HG03175 (cell line): ENCODE measurements around the gene SYT15B.
"Not testable (repeated sequence)": the region's sequence is repeated elsewhere in the genome, so short reads cannot be mapped to it uniquely, and the experiment has no call there.

Experiments
- ATAC-seq: cut with Tn5 transposase; IDR thresholded peaks from one replicate; pipeline ENCODE4 v1.9.1; 2021; ENCODE audit warnings: mild to moderate bottlenecking, moderate library complexity; ENCODE audit not compliant: unreplicated experiment

SYT15B gene

DNA sequence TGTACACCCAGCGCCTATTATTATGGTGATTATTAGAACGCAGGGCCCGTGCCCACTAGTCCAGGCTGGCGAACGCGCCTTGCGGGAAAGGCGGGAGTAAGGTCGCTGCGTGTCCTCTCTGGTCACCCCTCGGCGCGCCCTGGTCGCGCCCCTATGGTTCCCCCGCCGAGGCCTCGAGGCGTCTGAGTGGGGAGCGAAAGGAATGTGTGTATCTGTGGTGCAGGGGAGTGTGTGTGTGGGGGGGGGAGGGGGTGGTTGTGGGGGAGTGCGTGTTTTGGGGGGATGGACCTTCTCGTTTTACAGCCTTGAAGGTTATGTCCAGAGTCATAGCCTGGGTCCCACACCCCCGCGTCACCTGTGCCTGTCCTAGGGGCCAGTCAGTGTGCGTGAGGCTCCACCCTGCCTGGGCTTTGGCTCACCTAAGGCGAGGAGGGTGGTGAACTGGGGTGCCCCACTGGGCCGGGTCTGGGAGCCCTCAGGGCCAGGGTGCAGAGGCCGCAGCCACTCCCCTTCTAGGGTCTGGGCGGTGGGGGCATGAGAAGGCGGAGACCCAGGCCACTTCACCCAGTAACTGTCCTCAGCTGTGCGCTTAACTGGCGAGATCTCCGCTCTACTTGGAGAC is at the start of gene SYT15B:
TSS of gene SYT15B (minus strand) at position 39 of the 622 bp plus-strand sequence. CDS start 952 bp downstream, outside the sequence.
- not testable (repeated sequence) for ATAC-seq

DNA sequence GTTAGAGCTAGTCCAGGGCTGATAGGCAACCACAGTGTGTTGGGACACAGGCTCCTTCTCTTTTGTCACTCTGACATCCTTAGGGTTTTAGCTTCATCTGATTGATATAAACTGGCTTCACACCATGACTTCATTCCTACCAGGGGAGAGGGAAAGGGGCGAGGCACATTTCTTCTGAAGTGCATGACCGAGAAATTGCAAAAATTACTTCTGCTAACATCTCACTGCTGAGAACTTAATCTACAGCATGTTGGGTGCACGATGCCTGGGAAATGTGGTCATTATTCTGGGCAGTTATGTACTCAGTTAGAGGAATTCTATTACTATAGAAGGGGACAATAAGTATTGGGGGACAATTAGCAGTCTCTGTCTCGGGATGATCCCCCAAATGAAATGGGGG is 16.2 kb upstream of the SYT15B start:
- not testable (repeated sequence) for ATAC-seq

DNA sequence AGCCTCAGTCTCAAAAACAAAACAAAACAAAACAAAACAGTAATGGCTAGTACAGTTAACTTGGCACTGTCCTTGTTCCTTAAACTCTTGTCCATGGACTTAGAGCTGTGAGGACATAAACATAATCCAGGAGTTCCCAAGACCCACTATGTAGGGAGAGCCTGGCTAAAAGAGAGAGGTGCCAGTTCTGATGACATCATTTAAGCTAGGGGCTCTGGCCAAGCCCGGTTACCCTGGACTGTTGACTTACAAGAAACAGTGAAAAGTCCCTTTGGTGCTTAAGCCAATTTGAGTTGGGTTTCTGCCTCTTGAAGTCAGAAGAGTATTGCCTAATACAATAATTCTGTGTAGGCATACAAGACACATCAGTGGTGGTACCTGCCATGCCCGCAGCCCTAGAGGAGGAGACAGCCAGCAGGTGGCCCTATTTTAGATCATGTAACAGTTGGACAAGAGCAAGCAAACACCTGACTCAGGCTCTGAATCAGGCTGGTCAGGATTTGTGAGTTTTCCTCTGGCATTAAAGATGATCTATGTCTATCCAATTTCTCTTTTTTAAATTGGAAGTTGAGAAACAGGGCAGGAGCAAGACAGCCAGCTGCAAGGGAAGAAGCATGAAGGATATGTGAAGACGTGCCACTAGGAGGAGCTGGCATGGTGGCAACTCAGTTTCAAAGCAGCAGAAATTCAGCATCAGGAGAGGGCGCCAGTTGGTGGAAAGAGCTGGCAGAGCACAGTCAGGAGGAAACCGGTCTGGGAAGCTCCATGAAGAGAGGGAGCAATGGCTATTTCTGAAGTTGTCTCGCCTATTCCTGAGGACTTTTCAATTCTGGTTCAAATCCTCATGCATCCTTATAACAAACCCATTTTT is 12.2 kb upstream of the SYT15B start:
- ATAC-seq: not testable (repeated sequence)

DNA sequence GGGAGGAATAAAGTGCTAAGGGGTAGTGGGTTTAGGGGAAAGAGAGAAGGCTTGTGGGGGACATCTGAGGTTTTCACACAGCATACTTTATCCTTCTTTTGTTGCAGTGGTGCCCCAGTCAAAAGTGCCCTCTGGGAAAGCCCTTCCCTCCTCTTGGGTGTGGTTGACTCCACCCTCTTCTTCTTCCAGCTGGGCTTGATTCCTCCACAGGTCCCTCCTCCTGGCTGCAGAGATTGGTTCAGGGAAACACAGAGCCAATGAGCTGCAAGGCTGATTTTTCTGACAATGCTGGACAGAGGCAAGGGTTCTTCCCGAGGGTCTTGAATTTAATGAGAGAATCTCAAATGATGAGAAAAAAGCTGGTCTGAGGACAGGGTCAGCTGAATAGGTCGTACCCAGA is 7.4 kb upstream of the SYT15B start:
- ATAC-seq: not testable (repeated sequence)

DNA sequence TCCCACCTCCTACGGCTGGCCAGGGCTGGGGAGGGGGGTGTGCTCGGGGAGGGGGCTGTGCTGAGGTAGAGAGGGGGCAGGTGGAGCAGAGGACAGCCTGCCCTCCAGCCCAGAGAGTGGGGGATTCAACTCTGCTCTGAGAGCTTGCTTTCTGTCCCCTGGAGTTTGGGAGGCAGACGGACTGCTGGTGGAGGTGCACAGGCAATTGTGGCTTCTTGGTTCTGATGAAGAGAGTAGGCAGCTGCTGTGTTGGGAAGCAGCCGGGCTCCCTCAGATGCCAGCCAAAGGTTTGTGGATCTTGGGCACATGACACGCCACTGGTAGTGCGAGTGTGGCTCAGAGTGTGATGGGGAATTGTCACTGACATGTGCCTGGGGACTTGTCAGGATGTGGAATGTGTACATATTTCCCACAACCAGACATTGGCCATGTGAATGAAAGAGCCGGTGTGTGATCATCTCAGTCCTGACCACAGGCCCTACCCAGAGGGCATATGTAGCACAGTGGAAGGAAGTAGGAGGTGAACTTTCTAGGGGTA is 5.3 kb upstream of the SYT15B start:
- ATAC-seq: not testable (repeated sequence)

DNA sequence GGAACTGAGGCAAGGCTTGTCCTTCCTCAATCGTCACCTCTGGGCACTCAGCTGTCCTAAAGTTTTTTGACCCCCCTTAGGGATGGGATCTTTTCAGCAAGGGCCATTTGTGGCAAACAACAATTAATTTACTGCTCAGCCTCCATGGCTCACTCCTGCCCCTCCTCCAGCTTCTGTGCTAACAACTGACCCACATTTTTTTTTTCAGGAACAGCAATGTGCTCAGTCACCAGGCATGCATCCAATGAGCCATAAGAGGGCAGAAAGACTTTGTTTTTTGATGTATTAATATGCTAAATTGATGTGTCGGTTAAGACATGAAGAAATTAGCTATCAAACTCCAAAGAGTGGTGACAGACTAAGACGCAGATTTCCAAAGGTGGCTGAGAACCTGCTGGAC is 4.7 kb upstream of the SYT15B start:
- not testable (repeated sequence) for ATAC-seq

DNA sequence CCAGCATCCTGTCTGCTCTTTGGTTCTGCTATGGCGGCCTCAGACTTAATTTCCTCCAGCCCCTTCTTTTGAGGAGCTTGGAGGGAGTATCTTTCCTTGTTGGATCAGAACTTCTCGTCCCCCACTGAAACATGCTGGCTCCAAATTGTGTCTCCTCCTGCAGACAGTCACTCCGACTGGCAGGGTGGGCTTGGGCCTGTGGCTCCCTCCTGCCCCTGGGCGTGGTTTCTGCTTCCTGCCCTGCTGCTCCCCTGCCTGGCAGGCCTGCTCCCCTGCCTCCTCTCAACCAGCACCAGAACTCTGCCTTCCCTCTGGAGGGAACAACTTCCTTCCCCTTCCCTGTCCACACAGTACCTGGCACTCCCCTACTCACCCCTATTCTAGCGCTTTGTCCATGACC is 3.8 kb upstream of the SYT15B start:
- ATAC-seq: not testable (repeated sequence)

DNA sequence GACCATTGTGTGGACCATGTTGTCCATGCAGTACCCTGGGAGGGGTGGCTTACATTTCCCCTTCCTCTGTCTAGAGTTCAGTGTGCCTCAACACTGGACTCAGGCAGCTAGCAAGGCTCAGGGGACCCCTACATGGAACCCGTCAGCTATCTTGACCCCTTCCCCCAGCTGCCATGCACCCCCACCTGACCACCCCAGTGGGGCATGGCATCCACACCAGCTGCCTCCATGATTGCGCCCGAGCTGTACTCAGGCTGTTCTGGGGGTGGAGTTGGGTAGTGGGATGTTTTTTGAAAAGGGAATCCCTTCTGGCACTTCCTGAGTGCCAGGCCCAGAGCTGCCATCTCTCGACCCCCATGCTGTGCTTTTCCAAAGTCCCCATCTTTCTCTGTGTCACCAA is 1.8 kb upstream of the SYT15B start:
- not testable (repeated sequence) for ATAC-seq

DNA sequence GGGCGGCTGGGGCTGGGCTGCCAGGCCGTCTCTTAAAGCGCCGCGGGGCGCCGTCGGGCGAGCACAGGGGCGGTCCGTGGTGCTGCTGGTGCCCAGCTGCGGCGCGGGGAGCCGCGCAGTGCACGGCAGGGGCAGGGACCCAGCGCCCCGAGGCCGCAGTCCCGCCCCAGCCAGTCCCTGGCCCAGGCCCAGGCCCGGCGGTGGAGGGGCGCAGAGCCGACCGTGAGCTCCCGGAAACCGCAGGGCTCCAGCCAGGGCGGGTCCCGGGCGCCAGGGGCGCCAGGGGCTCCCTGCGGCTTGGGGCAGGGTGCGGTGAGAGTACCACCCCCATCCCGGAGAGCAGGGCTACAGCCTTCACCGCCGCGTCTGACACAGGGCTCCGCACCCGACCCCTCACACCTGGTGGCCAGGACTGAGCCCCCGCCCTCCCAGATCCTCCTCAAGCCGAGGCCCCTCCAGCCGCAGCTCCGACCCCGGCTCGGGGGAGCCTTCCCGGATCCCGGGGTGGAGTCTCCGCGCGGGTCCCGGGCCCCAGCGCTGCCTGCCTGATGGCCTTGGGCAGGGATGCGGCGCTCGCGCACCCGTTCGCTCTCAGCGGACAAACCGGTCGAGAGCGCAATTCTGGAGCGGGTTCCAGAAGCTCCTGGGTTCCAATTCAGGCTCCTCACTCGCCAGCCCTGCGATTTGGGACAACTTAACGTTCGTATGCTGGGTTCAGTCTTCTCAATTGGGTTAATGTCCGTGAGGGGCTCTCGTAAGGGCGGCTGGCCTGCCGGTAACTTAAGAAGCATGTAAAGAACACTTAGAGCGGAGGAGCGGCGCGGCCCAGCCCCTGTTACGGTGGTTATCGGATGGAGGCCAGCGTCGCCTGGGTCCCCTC is 478 bp downstream of the SYT15B start:
- not testable (repeated sequence) for ATAC-seq

DNA sequence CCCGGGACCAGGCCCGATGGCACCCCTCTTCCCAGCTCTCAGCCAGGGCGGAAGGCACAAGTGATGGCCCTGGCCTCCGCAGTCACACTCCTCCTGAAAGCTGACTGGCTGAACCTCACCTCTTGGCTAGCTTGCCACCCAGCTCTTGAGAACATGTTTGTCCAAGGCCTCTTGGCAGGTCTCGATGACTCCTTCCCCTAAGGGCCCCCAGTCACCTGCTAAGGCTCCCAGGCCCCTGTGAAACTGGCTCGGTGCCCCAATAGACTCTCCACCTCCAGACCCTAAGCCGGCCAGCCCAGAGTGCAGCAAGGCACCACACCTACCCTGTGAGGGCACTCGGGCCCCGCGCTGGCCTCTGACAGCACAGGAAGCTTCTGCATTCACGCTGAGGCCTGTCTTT is 4.5 kb downstream of the SYT15B start:
- ATAC-seq: not testable (repeated sequence)

DNA sequence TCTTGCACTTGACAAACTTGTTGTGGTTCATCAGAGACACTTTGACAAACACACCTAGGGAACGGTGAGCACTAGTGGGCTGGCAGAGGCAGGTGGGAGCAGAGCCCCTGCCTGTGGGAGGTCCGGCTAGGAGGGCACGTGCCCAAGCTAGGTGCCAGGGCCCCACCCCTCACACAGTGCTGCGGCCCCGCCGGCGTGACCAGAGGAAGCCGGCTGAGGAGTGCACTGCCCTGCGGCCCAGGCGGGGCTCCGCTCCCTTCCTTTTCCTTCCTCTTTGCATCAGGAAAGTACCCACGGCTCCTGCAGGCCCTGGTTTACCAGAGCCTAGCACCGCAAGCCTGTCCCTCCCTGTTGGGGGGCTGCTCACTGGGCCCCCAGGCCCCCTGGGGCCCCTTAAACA is 7.2 kb downstream of the SYT15B start:
- not testable (repeated sequence) for ATAC-seq

DNA sequence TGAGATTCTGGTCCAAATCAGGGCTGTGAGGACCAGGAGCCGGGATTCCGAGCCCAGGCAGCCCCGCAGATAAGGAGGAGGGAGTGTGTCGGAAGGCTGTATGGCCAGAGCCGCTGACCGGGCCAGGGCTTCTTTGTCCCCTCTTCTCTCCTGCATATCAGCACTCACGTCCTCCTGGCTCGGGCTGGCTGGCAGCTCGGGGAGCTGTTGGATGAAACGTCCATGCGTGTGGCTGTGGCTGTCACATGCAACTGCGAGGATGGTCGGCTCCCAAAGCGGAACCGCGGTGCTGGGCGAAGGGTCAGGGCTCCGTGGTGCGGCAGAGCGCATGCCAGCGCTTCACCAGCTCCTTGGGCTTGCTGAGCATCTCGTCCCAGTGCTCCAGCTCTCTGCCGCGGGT is 9.5 kb downstream of the SYT15B start:
- ATAC-seq: not testable (repeated sequence)

DNA sequence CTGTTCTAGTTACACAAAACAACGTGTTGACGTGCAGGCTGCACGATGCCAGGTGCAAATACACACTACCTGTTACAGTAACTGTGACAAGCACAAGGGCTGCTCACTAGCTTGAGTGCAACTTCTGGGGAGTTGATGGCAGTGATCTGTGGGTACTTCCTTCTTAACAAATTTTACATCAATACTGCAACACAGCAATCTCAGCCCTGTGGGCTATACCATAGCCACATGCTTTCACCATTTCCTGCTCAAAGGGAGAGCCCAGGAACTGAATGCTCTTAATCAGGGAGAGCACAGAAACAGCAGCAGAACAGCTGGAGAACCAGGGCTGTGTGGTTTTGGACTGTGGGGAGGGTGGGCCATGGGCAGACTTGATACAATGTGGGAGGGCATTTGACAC is 10.2 kb downstream of the SYT15B start:
- not testable (repeated sequence) for ATAC-seq

DNA sequence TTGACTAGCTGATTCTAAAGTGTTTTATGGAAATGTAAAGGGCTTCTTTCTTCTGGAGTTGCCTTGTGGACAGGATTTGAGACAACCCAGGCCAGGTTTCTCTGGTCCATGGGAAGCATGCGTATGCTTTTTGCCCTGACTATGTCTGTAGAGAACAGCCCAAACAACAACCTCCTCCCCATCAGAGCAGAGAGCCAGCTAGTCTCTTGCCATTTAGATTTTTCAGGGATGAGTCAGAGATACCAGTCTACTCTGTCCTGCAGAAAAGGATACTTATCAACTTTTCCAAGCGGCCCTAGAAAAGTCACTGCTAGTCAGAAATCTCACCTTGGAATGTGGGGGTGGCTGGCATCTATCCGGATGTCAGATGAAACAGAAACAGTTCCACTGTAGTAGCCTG is 11.6 kb downstream of the SYT15B start:
- ATAC-seq: not testable (repeated sequence)

DNA sequence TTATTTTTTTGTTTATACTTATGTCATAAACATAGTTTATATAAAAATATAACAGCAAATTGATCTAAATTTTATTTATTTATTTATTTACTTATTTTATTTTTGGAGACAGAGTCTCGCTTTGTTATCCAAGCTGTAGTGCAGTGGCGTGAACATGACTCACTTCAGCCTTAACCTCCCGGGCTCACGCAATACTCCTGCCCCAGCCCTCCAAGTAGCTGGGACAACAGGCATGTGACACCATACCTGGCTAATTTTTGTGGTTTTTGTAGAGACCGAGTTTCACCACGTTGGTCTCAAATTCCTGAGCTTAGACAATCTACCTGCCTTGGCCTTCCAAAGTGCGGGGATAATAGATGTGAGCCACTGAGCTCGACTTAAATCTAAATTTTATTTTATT is 13.0 kb downstream of the SYT15B start:
- ATAC-seq: not testable (repeated sequence)

DNA sequence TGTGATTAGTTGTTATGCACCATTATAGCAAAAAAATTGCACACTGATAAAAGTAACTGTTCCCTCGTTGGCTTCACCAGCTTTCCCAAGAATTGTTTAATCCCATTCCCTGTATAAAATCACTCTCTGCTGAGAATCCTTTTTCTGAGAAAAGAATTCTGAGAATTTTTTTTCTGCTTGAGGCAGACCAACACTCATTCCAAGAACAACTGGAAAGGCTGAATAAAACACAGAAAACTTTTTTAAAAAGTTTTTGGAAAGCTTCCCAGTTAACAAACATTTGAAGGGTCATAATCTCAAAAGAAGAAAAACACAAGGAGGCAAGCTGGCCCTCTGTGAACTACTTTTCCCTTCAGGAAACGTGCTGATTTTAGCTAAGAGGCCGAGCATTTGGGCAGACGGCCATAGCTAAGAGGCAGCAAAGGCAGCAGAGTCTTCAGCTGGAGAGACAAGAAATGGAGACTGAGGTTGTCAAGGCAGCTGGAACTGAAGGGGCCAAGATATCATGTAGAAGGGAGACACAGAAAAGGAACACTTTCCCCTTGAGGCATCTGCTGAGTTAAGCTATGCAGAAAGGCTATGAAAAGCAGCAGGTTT is 16.5 kb downstream of the SYT15B start:
- not testable (repeated sequence) for ATAC-seq

DNA sequence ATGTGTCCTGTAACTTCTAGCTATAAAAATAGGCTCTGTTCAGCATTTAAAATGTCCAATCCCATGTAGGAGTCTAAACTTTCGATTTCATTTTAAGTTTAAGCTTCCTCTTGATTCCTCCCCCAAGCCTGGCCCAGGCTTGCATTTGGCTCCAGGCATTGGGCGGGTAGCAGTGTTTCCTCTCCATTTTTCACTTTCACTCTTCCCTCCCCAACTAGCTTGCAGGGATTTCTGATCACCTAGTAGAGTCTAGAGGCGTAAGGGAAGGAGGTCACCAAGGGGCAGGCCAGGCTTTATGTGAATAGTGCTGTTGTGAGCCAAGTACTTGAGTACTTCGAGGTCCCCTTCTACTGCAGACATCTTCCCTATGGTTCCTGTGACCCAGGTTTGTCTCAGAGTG is 18.5 kb downstream of the SYT15B start:
- not testable (repeated sequence) for ATAC-seq

DNA sequence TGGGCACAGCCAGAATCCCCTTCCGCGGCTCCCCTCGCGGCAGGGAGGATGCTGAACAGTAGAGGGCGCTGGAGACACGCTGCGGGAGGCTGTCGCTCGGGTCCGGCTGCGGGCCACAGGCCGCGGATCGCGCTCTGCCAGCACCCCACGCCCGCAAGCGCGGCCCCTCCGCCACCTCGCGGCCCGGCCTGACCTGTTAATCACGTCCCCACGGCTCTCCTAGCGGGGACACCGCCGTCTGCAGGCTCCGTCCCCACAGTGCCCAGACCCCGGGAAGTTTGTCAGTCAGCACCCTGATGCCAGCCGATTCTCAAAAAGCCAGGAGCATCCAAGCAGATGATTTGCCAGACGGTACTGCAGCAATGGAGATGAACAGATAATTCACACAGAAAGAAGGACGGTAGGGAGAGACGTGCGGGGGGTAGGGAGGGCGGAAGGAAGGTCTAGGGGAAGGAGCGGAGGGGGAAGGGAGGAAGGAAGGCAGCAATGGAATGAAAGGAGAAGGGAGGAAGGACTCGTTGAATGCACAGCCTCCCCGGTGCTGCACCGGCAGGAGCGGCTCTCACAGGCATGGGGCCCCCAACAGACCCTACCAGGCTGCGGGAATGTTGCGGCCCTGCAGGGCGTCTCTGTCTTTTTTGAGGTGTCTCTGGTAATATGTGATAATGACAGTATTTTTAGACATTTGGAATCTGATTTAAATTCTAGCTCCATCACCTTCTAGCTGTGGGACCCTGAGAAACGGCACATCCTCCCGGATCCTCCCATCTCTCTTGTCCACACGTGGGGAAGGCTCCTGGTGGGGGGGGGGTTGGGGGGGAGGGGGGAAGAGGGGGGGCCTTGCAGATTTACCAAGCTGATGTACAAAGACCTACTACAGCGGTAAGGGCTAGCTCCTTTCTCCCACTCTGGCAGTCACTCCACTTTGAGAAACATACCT is 19.5 kb downstream of the SYT15B start:
- peak; percentile 83 for ATAC-seq

DNA sequence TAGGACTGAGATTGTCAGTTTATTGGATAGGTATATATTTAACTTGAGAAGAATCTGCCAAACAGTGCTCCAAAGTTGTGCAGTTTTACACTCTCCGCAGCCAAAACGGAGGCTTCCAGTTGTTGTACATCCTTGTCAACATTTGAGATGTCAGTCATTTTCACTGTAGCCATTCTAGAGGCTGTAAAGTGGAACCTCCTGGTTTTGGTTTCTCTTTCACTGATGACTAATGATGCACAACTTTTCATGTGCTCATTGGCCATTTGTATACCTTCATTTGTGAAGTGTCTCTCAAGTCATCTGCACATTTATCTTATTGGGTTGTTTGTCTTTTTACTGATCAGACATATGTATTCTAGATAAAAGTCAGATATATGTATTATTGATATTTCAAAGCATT is 22.5 kb downstream of the SYT15B start:
- ATAC-seq: peak; percentile 61
